GM18867 (cell line): ENCODE results near the gene PLD4.

ENCODE experiments used
- ATAC-seq: cut with Tn5 transposase; IDR thresholded peaks from one replicate; pipeline ENCODE4 v1.9.1; 2021; ENCODE audit warnings: mild to moderate bottlenecking, moderate library complexity; ENCODE audit not compliant: unreplicated experiment

The PLD4 gene

DNA sequence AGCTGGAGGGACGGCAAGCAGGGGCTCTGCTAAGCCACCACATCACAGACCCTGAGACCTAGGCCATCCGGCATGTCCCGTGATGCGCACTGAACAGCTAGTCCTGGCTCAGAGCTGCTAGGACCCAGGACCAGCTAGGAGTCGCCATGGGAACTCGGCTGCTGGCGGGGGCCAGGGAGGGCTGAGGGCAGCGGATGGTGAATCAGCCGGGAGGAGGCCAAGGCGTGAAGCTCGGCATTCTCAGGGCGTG, 48.4 kb downstream of the PLD4 start:
- ATAC-seq = no peak

DNA sequence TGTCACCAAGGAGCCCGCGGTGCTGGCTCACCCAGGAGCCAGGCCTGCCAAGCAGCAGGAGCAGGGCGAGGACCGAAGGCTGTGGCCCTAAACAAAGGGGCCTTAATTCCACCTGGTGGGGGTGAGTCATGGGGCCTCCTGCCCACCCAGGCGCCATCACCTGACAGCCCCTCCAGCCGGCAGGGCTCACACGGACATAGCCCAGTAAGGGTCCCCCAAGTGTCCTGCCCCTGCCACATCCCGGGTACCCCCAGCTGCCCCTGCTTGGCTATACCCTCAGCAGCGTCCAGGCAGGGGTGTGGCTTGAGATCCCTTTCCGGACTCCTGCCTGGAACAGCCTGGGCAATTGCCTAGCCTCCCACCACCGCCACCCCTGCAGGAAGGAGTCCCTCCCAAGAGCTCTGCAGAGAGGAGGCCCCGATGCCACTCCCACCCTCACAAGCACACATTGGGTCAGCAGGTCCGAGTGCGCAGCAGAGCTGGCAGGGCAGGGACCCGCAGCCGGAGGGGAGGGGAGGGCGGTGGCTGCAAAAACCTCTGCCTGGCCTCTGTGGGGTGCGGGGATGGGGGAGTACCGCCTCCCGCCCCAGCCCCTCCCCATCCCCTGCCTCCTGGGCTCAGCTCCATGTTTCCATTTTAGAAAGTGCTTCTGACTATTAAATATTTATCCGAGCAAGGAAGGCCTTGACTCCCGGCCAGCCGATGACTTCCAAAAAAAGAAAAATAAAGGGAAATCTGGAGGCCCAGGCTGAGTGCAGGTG, 48.9 kb downstream of the PLD4 start:
- no peak for ATAC-seq

DNA sequence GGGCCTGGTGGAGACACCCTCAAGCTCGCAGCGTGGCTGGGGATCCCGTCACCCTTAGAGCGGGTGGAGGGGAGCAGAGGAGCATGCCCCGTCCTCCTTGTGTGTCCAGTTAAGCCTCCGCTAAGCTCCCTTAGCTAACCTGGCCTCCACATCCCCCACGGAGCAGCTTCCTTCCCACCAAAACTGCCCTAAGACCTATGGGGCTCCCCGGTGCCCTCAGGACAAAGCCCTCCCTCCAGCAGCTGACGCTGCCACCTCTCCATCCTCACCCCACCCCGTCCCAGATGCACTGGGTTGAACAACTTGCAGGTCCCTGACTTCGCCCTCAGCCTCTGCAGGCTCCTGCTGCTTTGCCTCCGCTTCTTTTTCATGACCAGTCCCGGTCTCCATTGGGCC, 49.5 kb downstream of the PLD4 start:
- no peak for ATAC-seq

DNA sequence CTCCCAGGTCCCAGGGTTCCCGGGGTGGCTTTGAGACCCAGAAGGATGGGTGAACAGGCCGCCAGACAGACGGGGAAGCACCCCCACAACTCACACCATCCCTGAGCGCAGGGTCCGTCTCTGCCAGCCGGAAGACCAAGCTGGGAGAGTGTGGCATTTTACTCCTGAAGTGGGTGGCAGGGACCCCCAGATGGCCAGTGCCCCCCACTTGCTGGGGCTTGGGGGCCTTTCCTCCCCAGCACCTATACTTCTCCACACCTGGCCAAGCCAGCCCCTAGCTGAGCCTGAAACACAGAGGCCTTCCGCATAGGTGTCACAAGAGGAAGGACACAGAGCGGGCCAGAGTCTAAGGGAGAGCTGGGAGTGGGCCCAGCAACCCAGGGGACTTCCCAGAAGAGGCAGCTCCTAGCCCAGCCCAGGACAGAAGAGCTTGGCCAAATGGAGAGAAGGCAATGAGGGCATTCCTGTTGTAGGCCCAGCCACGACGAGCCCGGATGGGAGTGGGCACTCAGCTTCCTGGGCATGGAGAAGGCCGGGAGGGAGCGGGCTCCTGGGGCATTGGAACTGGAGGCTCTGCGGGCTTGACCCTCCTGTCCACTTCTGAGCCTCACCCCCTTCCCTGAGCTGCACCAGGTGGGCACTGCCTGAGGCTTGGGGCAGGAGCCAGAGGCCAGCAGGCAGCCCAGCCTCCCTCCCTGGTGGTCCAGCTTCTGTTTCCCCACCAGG, 50.1 kb downstream of the PLD4 start:
- ATAC-seq = no peak

DNA sequence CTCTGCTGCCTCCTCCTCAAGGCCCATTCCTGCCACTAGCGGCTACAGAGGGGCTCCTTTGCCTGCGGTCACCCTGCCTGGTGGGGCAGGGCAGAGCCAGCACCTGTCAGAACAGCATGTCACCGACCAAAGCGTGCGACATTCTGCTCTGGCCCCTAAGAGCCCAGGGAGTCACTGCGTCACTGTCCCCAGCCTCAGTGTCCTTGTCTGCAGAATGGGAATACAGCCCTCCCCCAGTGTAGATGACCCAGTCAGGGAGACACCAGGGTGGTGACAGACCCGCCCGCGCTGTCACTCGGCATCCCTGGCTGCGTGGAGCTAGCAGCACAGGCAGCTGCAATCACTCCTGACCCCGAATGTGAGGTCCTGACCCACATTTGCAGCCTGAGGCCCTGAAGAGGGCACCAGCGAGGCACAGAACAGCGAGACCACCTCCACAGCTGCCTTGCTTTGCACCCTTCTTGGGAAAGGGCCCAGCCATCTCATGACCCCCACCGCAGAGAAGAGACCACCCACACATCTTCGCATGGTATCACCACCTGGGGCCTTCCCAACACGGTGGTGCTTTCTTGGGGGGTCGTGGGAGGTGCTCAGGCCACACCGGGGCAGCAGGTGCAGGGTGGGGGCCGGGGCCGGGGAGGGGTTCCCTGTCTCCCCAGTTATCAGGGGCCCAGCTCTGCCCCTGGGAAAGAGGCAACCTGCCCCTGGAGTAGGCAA, 51.0 kb downstream of the PLD4 start:
- ATAC-seq = no peak

DNA sequence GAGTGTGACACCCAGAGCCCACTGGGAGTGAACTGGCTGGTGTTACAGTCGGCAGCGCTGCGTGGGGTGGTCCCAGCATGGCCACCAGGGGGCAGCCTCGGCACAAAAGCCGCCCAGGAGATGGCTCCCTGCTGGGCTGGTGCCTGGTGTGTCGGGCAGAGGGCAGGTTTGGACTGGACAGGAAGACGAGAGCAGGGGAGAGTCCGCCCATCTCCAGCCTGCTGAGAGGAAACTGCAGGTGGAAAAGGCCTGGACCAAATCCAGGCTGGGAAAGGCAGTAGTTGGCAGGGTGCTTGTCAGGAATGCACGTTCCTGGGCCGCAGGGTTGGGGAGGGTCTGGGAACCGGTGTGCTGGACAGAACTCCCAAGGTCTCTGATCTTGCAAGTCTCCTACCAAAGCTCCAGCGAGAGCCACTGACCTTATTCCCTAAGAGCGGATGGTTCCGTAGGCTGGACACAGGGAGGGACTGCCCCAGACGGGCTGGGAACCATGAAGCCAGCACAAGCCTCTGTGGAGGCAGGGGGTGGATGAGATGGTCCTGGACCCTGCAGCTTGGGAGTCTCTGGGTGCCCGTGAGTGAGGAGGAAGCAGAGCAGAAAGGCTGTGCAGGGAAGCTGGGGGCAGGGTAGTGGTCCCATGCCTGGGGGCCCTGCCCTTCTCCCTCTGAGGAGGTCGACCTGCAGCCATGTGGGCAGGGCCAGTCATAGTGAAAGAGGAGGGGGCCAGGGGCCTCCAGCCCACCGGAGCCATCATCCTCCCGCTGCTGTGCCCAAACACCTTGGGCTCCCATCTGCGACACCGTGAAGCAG, 51.7 kb downstream of the PLD4 start:
- peak; percentile 47 for ATAC-seq

DNA sequence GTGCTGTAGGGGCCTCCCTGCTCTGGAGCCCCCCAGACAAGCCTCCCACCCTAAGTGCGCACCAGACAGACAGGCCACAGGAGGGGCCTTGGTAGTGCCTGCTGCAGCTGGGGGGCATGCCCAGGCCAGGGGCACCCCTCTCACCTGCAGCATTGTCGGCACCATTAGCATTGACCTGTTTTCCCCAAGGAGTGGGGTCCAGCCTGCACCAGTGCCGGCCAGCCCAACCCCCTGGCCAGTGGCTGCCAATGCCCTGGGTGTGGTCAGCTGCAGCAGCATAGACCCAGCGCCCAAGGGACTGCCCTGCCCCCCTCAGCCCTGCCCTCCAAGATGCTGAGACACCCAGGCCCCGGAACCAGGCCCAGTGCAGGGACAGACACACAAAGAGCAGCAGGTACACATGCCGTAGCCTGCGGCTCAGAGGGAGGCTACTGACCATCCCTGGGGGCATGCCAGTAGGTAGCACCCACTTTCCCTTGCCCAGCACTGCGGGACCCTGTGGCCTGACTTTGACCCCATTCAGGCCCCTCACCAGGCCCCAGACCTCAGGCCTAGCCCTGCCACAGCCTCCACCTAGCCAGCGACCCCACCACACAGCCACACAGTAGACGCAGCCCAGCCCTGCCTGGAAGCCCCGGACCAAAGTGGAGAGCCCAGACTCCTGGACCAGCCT, 52.5 kb downstream of the PLD4 start:
- no peak for ATAC-seq

DNA sequence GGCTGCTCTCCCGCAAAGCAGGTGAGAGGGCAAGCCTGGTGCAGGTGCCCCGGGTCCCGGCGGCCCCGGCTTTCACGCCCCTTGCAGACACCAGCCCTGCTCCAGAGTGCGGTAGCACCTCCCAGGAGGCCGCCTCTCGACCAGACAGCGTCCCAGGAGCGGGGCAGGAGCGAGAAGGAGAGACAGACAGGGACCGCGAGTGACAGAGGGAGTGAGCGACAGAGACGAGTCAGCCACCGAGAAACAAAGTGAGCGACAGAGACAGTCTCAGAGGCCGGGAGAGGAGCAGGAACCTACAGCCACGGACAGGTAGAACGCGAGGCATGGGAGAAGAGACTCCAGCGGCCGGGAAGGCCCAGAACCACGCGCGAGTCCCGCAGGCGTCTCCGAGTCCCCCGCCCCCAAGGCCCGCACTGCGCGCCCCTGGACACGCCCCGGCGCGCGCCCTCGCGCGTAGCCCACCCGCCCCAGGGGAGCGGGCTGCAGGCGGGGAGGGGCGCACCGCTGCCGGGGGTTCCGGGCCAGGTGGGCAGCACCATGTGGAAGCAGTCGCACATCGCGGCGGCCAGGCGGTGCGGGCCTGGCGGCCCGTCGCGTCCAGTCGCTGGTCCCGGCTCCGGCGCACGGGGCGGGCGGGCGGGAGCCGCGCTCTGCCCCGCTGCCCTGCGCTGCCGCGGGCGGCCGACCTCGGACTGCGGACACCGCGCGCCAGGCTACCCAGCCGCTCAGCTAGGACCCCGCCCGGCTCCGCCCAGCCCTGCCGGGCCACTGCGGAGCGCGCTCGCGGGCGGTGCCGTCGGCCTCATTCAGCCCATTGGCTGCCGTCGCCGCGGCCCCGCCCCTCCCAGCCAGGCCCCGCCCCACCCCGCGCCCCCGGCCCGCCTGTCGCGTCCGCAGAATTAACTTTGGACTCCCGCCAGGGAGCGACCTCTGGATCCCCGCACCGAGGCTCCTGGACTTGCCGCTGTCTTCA, 53.3 kb downstream of the PLD4 start, which contains the start of gene AHNAK2:
TSS of gene AHNAK2 (minus strand) at position 694 of the 973 bp plus-strand sequence. CDS start at position 557, 137 bp downstream.
- no peak for ATAC-seq

DNA sequence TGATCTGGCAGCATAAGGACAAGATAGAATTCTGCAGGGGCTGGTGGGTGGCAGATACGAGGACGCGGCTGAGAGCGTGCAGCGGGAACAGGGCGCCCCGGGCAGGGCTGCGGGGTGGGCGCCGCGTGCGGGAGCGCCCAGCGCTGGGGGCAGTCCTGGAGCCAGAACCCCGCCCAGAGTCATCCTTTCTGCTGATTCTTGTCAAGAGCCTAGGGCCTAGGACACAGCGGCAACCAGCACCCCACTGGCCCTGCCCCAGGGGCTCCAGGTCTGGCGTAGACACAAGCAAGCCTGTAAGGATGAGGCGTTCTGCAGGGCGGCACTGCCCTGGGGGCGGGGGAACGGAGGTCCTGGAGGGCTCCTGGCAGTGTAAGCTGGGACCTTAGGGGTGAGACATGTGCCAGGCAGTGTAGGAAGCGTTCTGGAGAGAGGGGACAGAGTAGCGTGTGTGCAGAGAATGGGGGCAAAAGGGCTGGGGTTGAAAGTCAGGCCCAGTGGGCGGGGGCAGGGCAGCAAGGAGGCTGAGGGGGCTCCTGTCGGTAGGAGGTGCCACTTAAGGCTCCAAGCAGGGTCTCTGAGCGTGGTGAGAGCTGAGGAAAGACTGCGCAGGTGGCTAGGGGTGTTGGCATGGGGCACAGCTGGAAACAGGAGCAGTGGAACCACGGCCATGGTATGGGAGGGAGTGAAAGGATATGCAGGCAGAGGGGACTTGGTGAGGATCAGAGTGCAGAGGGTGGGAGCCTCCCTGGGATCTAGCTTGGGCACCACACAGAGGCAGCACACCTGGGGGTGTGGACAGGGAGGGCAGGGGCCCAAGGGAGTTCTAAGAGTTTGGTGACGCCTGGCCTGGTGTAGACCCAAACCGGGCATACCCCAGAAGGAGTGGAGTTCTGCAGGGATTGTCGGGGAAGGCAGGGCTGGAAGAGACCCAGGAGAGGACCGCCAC, 54.3 kb downstream of the PLD4 start:
- ATAC-seq = no peak

DNA sequence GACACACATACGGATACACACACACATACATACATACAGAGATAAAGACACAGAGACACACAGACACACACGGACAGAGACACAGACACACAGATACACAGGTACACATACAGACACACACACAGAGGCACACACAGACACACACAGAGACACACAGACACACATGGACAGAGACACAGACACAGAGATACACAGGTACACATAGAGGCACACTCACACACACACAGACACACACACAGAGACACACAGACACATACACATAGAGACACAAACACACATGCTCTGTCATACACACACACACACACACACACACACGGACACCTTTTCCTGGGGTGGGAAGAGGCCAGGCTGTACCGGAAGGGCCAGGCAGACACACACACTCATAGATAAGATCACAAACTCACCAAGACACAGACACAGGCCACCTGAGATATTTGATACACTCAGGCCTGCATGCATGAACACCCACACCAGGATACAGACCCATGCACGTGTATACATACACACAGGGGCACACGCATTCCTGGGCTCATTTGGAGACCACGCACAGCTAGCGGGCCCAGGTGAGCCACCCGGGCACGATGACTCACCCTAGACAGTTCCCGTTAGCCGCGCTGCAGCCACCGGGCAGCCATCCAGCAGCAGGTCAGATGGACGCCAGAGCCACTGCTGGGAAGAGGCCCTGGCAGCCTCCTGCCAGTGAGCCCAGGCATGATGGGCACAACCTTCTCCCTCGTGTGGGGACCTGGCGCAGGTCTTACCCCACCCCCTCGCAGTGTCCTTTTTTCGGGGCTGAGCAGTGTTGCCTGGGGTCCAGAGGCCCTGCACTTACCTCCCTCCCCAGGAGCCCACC, 55.3 kb downstream of the PLD4 start:
- ATAC-seq = no peak

DNA sequence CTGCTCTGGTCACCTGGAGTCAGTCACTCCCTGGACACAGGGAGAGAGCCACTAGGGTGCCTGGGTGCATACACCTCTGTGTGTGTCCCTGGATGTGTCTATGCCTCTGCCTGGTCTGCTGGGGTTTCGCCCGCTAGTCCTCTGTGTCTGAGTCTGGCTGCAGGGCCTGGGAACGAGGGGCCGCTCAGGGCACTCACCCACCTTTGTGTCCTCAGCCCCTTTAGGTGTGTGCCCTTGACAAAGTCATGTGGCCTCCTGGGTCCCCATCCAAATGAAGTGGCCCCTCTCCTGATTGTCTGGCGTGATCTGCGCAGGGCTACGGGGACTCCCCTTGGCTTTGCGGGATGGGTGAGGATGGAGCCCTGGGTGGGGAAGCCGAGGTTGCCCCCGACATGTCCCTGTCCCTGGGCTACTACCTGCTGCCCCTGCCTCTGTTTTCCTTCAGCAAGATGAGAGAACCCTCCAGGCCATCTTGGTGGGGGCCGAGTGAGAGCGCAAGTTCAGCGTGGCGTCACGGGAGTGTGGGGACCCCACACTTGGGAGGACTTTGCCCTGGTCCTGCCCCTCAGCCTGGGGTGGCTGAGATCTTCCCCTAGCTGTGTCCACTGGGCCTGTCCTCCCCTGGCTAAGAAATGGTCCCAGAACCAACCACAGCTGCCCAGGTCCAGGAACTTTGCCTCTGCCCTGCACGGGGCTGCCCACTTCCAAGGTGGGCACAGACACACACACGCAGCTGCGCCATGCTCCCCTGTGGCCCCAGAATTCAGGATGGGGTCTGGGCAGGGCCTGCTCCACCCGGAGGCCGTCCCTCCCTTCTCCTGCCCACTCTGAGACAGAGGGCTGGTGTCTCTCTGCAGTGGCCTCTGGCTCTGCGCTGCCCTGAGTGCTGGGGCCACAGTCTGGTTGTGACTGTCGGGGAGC, 56.2 kb downstream of the PLD4 start:
- ATAC-seq = no peak

DNA sequence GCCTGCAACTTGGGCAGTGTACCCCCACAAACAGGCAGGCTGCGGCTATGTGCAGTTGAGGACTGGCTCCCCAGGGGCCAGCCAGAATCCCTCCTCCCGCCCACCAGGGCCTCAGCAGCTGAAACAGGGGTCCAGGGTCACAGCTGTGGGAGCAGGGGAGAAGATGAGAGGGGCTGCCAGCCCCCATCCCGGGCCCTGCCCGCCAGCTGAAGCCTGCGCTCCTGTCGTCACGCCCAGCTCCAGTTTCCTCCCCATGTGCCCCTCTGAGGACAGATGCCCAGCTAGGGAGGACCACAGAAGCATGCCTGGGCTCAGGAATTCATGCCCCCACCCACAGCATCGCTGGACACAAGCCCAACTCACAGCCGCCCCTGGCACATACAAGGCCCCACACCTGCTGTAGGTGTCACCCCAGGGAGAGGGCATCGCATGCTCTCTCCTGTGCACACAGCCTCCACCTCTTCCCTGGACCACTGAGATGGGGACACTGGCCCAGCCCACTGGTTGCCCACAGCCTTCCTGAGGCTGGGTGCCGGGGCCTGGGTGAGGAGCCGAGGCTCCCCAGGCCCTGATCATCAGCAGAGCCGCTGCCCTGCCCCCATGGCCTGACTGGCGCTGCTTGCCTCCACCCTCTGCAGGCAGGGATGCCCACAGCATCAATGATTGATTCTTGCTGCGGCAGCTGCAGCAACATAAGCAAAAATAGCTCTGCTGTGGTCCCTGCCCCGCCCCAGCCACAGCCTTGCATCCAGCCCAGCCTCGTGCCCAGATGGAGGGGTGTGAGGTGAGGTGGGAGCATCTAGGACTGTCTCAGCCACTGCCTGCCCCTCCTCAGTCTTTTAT, 57.2 kb downstream of the PLD4 start:
- no peak for ATAC-seq

DNA sequence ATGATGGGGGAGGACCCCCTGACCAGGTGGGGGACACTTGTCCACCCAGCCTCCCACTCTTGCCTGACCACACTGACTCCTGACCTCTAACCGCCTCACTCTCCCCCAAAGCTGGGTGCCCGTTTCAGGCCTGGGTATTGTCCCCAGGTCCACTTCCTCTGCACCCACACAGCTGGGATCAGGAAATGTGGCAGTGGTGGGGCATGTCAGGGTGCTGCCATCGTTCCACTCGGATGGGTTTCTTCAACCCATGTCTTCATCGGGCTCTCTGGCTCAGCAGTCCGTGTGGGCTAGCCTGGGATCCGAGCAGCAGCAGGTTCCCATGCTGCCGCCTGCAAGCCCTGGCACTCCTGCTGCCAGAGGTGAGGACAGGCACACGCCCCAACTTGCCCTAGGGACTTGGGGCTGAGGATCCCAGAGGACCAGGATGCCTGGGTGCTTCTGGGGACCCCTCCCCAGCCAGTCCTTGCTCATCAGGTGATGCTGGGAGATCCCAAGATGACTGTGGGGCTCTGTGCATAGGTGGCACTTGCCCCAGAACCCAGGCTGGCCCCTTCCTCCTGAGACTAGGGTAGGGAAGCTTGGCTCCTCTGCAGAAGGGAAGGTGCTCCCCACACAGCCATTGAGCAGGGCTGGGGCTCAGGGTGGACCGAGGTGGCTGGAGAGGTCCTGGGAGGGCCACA, 58.0 kb downstream of the PLD4 start:
- no peak for ATAC-seq
